ENCODE results near the gene NUFIP1. TPM values are rescaled to one million over a fixed set of nuclear protein-coding genes. Genes with fewer than 3 reads are reported as not detected.

The NUFIP1 gene
- total RNA-seq, 1 donor from 2014 or later = 4.2 TPM

DNA sequence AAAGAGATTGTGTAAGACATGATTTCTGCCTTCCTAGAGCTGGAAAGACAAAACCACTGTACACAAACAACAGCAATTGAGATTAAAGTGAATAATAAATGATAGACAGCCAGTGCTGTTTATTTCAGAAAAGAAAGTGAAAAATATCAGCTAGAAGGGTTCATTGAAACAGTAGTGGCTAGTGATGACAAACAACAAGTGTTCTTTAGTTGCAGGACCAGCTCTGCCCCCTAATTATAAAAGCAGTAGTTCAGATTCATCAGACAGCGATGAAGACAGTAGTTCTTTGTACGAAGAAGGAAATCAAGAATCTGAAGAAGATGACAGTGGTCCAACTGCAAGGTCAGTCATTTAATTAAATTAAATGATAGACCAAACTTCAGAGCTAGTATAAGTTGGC lies 14.8 kb upstream of the NUFIP1 start:
- H3K4me1 ChIP-seq = no peaks in the 10 kb centered on the region
- H3K36me3 ChIP-seq = peaks cover 84% of the 10 kb centered on the region
- intact Hi-C loops (cut with DNase I) = no loop called here
- no peaks in the 10 kb centered on the region for H3K9me3 ChIP-seq
- no peak overlapping the region for H3K4me3 ChIP-seq
- H3K27me3 ChIP-seq = no peaks in the 10 kb centered on the region
- no peak overlapping the region for H3K27ac ChIP-seq
- DNase-seq = no peak
- no peak for ATAC-seq
- TF ChIP-seq, protein P1, sequence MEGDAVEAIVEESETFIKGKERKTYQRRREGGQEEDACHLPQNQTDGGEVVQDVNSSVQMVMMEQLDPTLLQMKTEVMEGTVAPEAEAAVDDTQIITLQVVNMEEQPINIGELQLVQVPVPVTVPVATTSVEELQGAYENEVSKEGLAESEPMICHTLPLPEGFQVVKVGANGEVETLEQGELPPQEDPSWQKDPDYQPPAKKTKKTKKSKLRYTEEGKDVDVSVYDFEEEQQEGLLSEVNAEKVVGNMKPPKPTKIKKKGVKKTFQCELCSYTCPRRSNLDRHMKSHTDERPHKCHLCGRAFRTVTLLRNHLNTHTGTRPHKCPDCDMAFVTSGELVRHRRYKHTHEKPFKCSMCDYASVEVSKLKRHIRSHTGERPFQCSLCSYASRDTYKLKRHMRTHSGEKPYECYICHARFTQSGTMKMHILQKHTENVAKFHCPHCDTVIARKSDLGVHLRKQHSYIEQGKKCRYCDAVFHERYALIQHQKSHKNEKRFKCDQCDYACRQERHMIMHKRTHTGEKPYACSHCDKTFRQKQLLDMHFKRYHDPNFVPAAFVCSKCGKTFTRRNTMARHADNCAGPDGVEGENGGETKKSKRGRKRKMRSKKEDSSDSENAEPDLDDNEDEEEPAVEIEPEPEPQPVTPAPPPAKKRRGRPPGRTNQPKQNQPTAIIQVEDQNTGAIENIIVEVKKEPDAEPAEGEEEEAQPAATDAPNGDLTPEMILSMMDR (IDR thresholded peaks at IDR 0.05) = no peak

DNA sequence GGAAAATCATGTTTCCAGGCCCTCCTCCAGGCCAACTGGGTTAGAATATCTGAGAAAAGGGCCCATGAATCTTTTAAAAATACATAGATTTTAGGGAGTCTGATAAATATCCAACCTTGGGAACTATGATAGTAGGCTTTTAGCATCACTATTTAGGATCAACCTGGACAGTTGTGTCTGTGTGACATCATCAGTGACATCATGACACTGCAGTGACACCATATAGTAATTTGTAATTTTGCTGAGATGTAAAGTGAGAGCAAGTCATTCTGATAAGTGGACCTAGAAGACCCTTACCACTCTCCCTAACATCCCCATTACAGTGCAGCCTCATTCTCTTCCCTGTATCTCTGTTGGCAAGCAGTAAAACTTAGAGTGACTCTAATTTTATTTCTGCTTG lies 14.1 kb upstream of the NUFIP1 start:
- ATAC-seq = no peak
- Histone ChIP-seq H3K9me3 (no peaks in the 10 kb centered on the region), H3K36me3 (peaks cover 78% of the 10 kb centered on the region), H3K27ac (no peak overlapping the region), H3K4me1 (no peaks in the 10 kb centered on the region), H3K4me3 (no peak overlapping the region), H3K27me3 (no peaks in the 10 kb centered on the region)
- TF ChIP-seq, protein P1 (IDR thresholded peaks at IDR 0.05) = no peak
- intact Hi-C loops (cut with DNase I) = no loop called here
- no peak for DNase-seq

DNA sequence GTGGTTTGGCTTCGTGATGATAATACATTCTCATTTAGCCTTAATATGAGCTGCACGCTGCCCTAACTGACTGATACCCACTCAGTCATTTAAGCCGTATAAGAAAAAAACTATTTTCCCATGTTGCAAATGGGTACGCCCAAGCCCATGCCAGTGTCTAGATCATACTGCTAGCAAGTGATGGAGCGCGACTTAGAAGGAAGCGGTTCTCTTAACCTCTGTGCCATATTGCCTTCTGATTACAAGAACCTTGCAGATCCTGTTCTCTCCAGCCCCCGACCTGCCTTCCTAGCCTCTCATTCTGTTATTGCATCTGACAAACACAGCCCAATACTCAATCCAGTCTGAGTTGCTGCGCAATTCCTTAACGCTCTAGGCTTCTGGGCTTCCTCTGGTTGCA lies 670 bp upstream of the NUFIP1 start:
- intact Hi-C loops (cut with DNase I) = no loop called here
- DNase-seq (no peak), ATAC-seq (no peak)
- H3K27me3 ChIP-seq = no peaks in the 10 kb centered on the region
- H3K9me3 ChIP-seq = no peaks in the 10 kb centered on the region
- peak overlapping the region; percentile 89 for H3K27ac ChIP-seq
- H3K4me3 ChIP-seq = peak overlapping the region; percentile 99
- peaks cover 24% of the 10 kb centered on the region for H3K4me1 ChIP-seq
- TF ChIP-seq, protein P1 (IDR thresholded peaks at IDR 0.05) = no peak
- H3K36me3 ChIP-seq = peaks cover 12% of the 10 kb centered on the region

DNA sequence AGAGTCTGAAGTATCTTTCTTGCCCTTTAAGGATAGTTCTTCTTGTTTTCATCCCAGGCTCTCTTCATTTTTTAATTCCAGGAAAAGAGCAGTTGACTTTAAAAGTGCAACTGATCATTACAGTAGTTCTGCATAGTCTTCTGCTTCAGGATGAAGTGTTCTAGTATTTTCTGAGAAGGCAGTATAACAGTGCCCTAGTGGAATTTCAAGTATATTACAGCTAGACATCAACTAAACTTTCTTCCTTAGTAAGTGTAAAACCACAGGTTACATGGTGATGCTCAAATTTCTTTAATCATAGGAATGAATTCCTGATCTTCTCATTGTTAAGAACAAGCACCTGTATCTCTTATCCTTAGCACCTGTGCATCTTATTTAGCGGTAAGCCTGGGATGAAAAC lies 10.9 kb downstream of the NUFIP1 start:
- no peaks in the 10 kb centered on the region for H3K27me3 ChIP-seq
- no peak overlapping the region for H3K4me3 ChIP-seq
- H3K36me3 ChIP-seq = peaks cover 41% of the 10 kb centered on the region
- no peaks in the 10 kb centered on the region for H3K9me3 ChIP-seq
- TF ChIP-seq, protein P1 (IDR thresholded peaks at IDR 0.05) = no peak
- ATAC-seq = no peak
- intact Hi-C loops (cut with DNase I) = loop anchor here (10.0 kb wide), 1 partner anchor 494 kb away; no protein-coding TSS in a partner anchor
- peaks cover 10% of the 10 kb centered on the region for H3K4me1 ChIP-seq
- no peak for DNase-seq
- no peak overlapping the region for H3K27ac ChIP-seq

- no peaks in the 10 kb centered on the region for H3K9me3 ChIP-seq
- no peak overlapping the region for H3K27ac ChIP-seq
- no peaks in the 10 kb centered on the region for H3K27me3 ChIP-seq
- intact Hi-C loops (cut with DNase I) = loop anchor here (10.0 kb wide), 1 partner anchor 492 kb away; no protein-coding TSS in a partner anchor
- TF ChIP-seq, protein P1 (IDR thresholded peaks at IDR 0.05) = no peak
- ATAC-seq (peak; percentile 52), DNase-seq (no peak)
- H3K36me3 ChIP-seq = peaks cover 41% of the 10 kb centered on the region
- no peak overlapping the region for H3K4me3 ChIP-seq
- H3K4me1 ChIP-seq = peaks cover 10% of the 10 kb centered on the region
These were observed 12.2 kb downstream of the NUFIP1 start for GRCh38 chr13:44976949-44977583.
